H9 (cell line): ENCODE measurements around the gene NAA50. TPM values are rescaled to one million over a fixed set of nuclear protein-coding genes. Genes with fewer than 3 reads are reported as not detected.

Experiments
- DNase-seq: peaks from one replicate; pipeline ENCODE4 v3.0.0-alpha.2; 2017
- H2AFZ ChIP-seq: one replicate; pipeline ENCODE4 v1.6.1; 2013; ENCODE audit warnings: mild to moderate bottlenecking, low read length, control low read depth, moderate library complexity
- H2AK5ac ChIP-seq: 2 replicates; pipeline ENCODE4 v1.6.1; 2013; ENCODE audit warnings: low read length, control low read depth, mixed read lengths; ENCODE audit not compliant: insufficient read length
- H2BK120ac ChIP-seq: one replicate; pipeline ENCODE4 v1.6.1; 2013; ENCODE audit warnings: low read depth, mild to moderate bottlenecking, low read length, control low read depth, inconsistent platforms; ENCODE audit not compliant: poor library complexity, severe bottlenecking
- H2BK12ac ChIP-seq: 2 replicates; pipeline ENCODE4 v1.6.1; 2013; ENCODE audit warnings: low read length, control low read depth, mixed read lengths, low read depth; ENCODE audit not compliant: insufficient read length
- H2BK15ac ChIP-seq: 2 replicates; pipeline ENCODE4 v1.6.1; 2013; ENCODE audit warnings: low read depth, low read length, control low read depth
- H2BK20ac ChIP-seq: one replicate; pipeline ENCODE4 v1.6.1; 2013; ENCODE audit warnings: low read depth, mild to moderate bottlenecking, low read length, control low read depth, inconsistent platforms; ENCODE audit not compliant: poor library complexity, severe bottlenecking
- H2BK5ac ChIP-seq: 2 replicates; pipeline ENCODE4 v1.6.1; 2013; ENCODE audit warnings: low read length, control low read depth, mixed read lengths; ENCODE audit not compliant: insufficient read length
- H3K14ac ChIP-seq: 2 replicates; pipeline ENCODE4 v1.6.1; 2013; ENCODE audit warnings: low read length, control low read depth; ENCODE audit not compliant: insufficient read depth
- H3K18ac ChIP-seq: 2 replicates; pipeline ENCODE4 v1.6.1; 2013; ENCODE audit warnings: low read depth, mild to moderate bottlenecking, mixed read lengths, low read length, control low read depth; ENCODE audit not compliant: insufficient read length
- H3K23ac ChIP-seq: 2 replicates; pipeline ENCODE4 v1.6.1; 2013; ENCODE audit warnings: low read length, control low read depth, mixed read lengths, low read depth; ENCODE audit not compliant: insufficient read length
- H3K23me2 ChIP-seq: 2 replicates; pipeline ENCODE4 v1.6.1; 2013; ENCODE audit warnings: low read depth, mild to moderate bottlenecking, mixed read lengths, low read length, control low read depth; ENCODE audit not compliant: insufficient read length, poor library complexity, severe bottlenecking
- H3K27ac ChIP-seq: 2 replicates; pipeline ENCODE4 v1.5.1; 2013; ENCODE audit warnings: low read length, control low read depth, mixed read lengths, low read depth; ENCODE audit not compliant: insufficient read length
- H3K27me3 ChIP-seq: 2 replicates; pipeline ENCODE4 v1.6.1; 2013; ENCODE audit warnings: low read length, control low read depth, inconsistent platforms; ENCODE audit not compliant: insufficient read depth
- H3K4ac ChIP-seq: 2 replicates; pipeline ENCODE4 v1.6.1; 2013; ENCODE audit warnings: low read depth, mild to moderate bottlenecking, control low read depth, inconsistent platforms, low read length, moderate library complexity
- H3K4me1 ChIP-seq: 2 replicates; pipeline ENCODE4 v1.6.1; 2013; ENCODE audit warnings: low read length, control low read depth, inconsistent platforms; ENCODE audit not compliant: insufficient read depth
- H3K4me2 ChIP-seq: 2 replicates; pipeline ENCODE4 v1.6.1; 2013; ENCODE audit warnings: low read length, control low read depth, mixed read lengths; ENCODE audit not compliant: insufficient read length, insufficient read depth
- H3K56ac ChIP-seq: 2 replicates; pipeline ENCODE4 v1.6.1; 2013; ENCODE audit warnings: low read depth, mild to moderate bottlenecking, mixed read lengths, low read length, control low read depth; ENCODE audit not compliant: insufficient read length
- H3K79me1 ChIP-seq: 2 replicates; pipeline ENCODE4 v1.6.1; 2013; ENCODE audit warnings: low read depth, mild to moderate bottlenecking, moderate library complexity, low read length, control low read depth, inconsistent platforms; ENCODE audit not compliant: insufficient read depth, poor library complexity, severe bottlenecking
- H3K79me2 ChIP-seq: 2 replicates; pipeline ENCODE4 v1.6.1; 2013; ENCODE audit warnings: low read length, control low read depth, inconsistent platforms; ENCODE audit not compliant: insufficient read depth
- H3K9ac ChIP-seq: 2 replicates; pipeline ENCODE4 v1.6.1; 2013; ENCODE audit warnings: low read length, control low read depth, mixed read lengths; ENCODE audit not compliant: insufficient read length; ENCODE audit errors: extremely low read depth
- H3K9me3 ChIP-seq: one replicate; pipeline ENCODE4 v1.6.1; 2013; ENCODE audit warnings: low read depth, low read length, inconsistent platforms; ENCODE audit not compliant: control insufficient read depth
- H3T11ph ChIP-seq: one replicate; pipeline ENCODE4 v1.6.1; 2013; ENCODE audit warnings: mild to moderate bottlenecking, low read length, control low read depth, inconsistent platforms
- H4K20me1 ChIP-seq: one replicate; pipeline ENCODE4 v1.6.1; 2013; ENCODE audit not compliant: control insufficient read depth, insufficient read length, insufficient read depth
- H4K5ac ChIP-seq: 2 replicates; pipeline ENCODE4 v1.6.1; 2013; ENCODE audit warnings: low read depth, mild to moderate bottlenecking, mixed read lengths, low read length, control low read depth; ENCODE audit not compliant: insufficient read length
- H4K8ac ChIP-seq: replicated peaks from 2 replicates; pipeline ENCODE4 v1.6.1; 2013; ENCODE audit warnings: low read length, control low read depth, mixed read lengths, low read depth; ENCODE audit not compliant: insufficient read length
- H4K91ac ChIP-seq: 2 replicates; pipeline ENCODE4 v1.6.1; 2013; ENCODE audit warnings: low read depth, mild to moderate bottlenecking, moderate library complexity, mixed read lengths, low read length, control low read depth; ENCODE audit not compliant: insufficient read length
- H3K27ac Mint-ChIP-seq, 3 experiments: 2 replicates in 2 of 3; 3 replicates in 1 of 3; pipeline ENCODE4 v1.8.0; 2020 to 2021; ENCODE audit warnings: mixed read lengths in 3 of 3, mild to moderate bottlenecking in 1 of 3, moderate library complexity in 1 of 3
- H3K27me3 Mint-ChIP-seq: 2 replicates; pipeline ENCODE4 v1.8.0; 2021; ENCODE audit warnings: low read depth, mild to moderate bottlenecking, moderate library complexity, mixed read lengths
- H3K36me3 Mint-ChIP-seq, 3 experiments: 2 replicates in 2 of 3; 3 replicates in 1 of 3; pipeline ENCODE4 v1.8.0; 2020 to 2021; ENCODE audit warnings: low read depth in 3 of 3, mixed read lengths in 3 of 3; ENCODE audit not compliant: insufficient read depth in 1 of 3
- H3K4me1 Mint-ChIP-seq, 2 experiments: 2 replicates each; pipeline ENCODE4 v1.8.0; 2020; ENCODE audit warnings: mixed read lengths in 2 of 2
- H3K4me3 Mint-ChIP-seq, 2 experiments: 2 replicates in 1 of 2; 3 replicates in 1 of 2; pipeline ENCODE4 v1.8.0; 2020 to 2021; ENCODE audit warnings: mild to moderate bottlenecking in 2 of 2, mixed read lengths in 2 of 2, moderate library complexity in 1 of 2
- H3K9me3 Mint-ChIP-seq, 2 experiments: 2 replicates in 1 of 2; 3 replicates in 1 of 2; pipeline ENCODE4 v1.8.0; 2020; ENCODE audit warnings: mild to moderate bottlenecking in 2 of 2, mixed read lengths in 2 of 2, moderate library complexity in 1 of 2
- WGBS: extraction: QIAGEN DNeasy Blood & Tissue Kit; methylation state at CpG from one replicate; pipeline ENCODE4 v1.1.7; 2013; ENCODE audit warnings: missing lambda C conversion rate, low lambda C conversion rate, mixed read lengths; ENCODE audit not compliant: insufficient read length; ENCODE audit errors: extremely low coverage; 5-methylcytosine and 5-hydroxymethylcytosine counted together
- total RNA-seq: library from RNA; stranded (reverse); gene quantifications from 2 replicates; pipeline ENCODE4 v1.2.1, GENCODE V29; 2021
- TF ChIP-seq, protein P1 (sequence below): fragments of 200-600 bp; sonication (generic); conservative IDR thresholded peaks from 3 replicates; pipeline ENCODE4 v1.8.0; 2021; ENCODE audit warnings: antibody characterized with exemption, mild to moderate bottlenecking

Gene NAA50
- total RNA-seq, 1 experiment from 2014 or later, result 216 TPM

DNA sequence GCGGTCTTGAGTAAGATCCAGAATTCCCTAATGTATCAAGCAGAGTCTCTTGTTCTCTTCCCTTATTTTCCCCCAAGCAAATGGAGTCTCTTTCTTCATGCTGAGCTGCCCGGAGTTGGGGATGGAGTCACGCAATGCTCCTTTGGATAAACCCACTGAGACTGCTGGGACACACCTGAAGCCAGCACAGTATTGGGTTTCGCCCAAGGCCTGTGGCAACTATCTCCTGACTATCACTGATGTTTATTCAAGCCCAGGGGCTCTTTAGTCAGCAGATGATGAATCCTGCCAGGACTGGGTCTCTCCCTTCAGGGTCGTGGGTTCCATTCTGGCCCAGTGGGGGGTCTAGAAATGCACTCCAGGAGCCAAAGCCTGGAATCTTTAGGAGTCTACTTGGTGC lies 60.9 kb downstream of the NAA50 start:
- H3K4me3 Mint-ChIP-seq, result no peak overlapping the region
- H4K91ac ChIP-seq, result no peak overlapping the region
- no peak overlapping the region for H2AFZ ChIP-seq
- no peaks in the 10 kb centered on the region for H4K20me1 ChIP-seq
- H2BK20ac ChIP-seq, result no peak overlapping the region
- no peak overlapping the region for H2BK120ac ChIP-seq
- no peak overlapping the region for H3K14ac ChIP-seq
- H4K5ac ChIP-seq, result no peak overlapping the region
- no peak overlapping the region for H2BK12ac ChIP-seq
- no peak overlapping the region for H2BK15ac ChIP-seq
- no peak overlapping the region for H3K4me2 ChIP-seq
- H3K4ac ChIP-seq, result no peak overlapping the region
- no peaks in the 10 kb centered on the region for H3K27me3 ChIP-seq
- H3K9me3 Mint-ChIP-seq, result peaks cover 5 to 10% of the 10 kb centered on the region in 2 experiments; a peak in 4 of 5 replicates
- H3K27ac ChIP-seq, result no peak overlapping the region
- H3K18ac ChIP-seq, result no peak overlapping the region
- H3K9ac ChIP-seq, result no peak overlapping the region
- H3K27ac Mint-ChIP-seq, result peak overlapping the region in 1 of 3 experiments; percentile 55; a peak in 1 of 7 replicates
- no peak overlapping the region for H3K56ac ChIP-seq
- H2BK5ac ChIP-seq, result no peak overlapping the region
- TF ChIP-seq, protein P1, sequence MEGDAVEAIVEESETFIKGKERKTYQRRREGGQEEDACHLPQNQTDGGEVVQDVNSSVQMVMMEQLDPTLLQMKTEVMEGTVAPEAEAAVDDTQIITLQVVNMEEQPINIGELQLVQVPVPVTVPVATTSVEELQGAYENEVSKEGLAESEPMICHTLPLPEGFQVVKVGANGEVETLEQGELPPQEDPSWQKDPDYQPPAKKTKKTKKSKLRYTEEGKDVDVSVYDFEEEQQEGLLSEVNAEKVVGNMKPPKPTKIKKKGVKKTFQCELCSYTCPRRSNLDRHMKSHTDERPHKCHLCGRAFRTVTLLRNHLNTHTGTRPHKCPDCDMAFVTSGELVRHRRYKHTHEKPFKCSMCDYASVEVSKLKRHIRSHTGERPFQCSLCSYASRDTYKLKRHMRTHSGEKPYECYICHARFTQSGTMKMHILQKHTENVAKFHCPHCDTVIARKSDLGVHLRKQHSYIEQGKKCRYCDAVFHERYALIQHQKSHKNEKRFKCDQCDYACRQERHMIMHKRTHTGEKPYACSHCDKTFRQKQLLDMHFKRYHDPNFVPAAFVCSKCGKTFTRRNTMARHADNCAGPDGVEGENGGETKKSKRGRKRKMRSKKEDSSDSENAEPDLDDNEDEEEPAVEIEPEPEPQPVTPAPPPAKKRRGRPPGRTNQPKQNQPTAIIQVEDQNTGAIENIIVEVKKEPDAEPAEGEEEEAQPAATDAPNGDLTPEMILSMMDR, result no peak
- H3K4me1 ChIP-seq, result peaks cover 11% of the 10 kb centered on the region
- no peak overlapping the region for H4K8ac ChIP-seq
- H3T11ph ChIP-seq, result no peak overlapping the region
- H3K23ac ChIP-seq, result no peak overlapping the region
- H3K27me3 Mint-ChIP-seq, result no peaks in the 10 kb centered on the region
- no peaks in the 10 kb centered on the region for H3K79me2 ChIP-seq
- peaks cover 13 to 39% (median 14%) of the 10 kb centered on the region in 3 experiments for H3K36me3 Mint-ChIP-seq
- no peaks in the 10 kb centered on the region for H3K9me3 ChIP-seq
- no peak overlapping the region for H2AK5ac ChIP-seq
- no peaks in the 10 kb centered on the region for H3K23me2 ChIP-seq
- DNase-seq, result no peak
- H3K4me1 Mint-ChIP-seq, result peaks cover 18 to 19% of the 10 kb centered on the region in 2 experiments
- no peaks in the 10 kb centered on the region for H3K79me1 ChIP-seq
- WGBS, result no CpG with 5 or more reads among the region's 5 CpGs
